HepG2 (cell line): ENCODE data around the gene STMN3. TPM values are rescaled to one million over a fixed set of nuclear protein-coding genes. Genes with fewer than 3 reads are reported as not detected.

Source experiments
- ATAC-seq: fragments of 200-7000 bp; cut with Tn5 transposase; 3 replicates; pipeline ENCODE4 v1.9.1; 2020; ENCODE audit warnings: mild to moderate bottlenecking, moderate library complexity
- BruUV-seq: library from RNA; stranded (reverse); fragments of 400-500 nt; replicated peaks from 2 replicates; lab custom pipeline; 2021; lab: Mats Ljungman, UMichigan
- CTCF ChIA-PET: fragments of 300-600 bp; formaldehyde crosslinking; extraction: SDS; loops from one replicate; lab custom pipeline; 2021; ENCODE audit warnings: low total read pairs, inconsistent platforms, low intra/inter-chr PET ratio; lab: Yijun Ruan, JAX
- POLR2A ChIA-PET: fragments of 350-600 bp; sonication (Branson Sonifier 250); formaldehyde crosslinking; loops from one replicate; lab custom pipeline; 2020; ENCODE audit warnings: antibody characterized with exemption, inconsistent platforms; lab: Yijun Ruan, JAX
- DNase-seq: peaks from one replicate; pipeline ENCODE4 v3.0.0-alpha.2; 2015; ENCODE audit warnings: low spot score
- FAIRE-seq: peaks from 3 replicates; lab custom pipeline; 2011; peaks lifted over from hg19 to GRCh38; lab: Jason Lieb, UNC
- H2AFZ ChIP-seq: one replicate; pipeline ENCODE4 v1.6.1; 2011; ENCODE audit warnings: low read length, inconsistent platforms
- H3K27ac ChIP-seq: fragments of 300-600 bp; 3 replicates; pipeline ENCODE4 v1.8.0; 2011; ENCODE audit warnings: mixed run types, mild to moderate bottlenecking, mixed read lengths, low read length, inconsistent platforms; ENCODE audit not compliant: insufficient read depth; ENCODE audit errors: extremely low read length
- H3K27me3 ChIP-seq, 2 experiments: fragments of 200-600 bp in 1 of 2; 2 replicates in 1 of 2; 3 replicates in 1 of 2; pipeline versions ENCODE4 v1.6.0 to v1.8.0; 2011; ENCODE audit warnings: low read length in 2 of 2, mild to moderate bottlenecking in 2 of 2, moderate library complexity in 2 of 2, inconsistent platforms in 1 of 2; ENCODE audit not compliant: insufficient read depth in 2 of 2, control insufficient read depth in 1 of 2
- H3K36me3 ChIP-seq, 2 experiments: fragments of 200-600 bp in 1 of 2; replicated peaks in 1 of 2; 2 replicates in 1 of 2; 3 replicates in 1 of 2; pipeline versions ENCODE4 v1.5.1 to v1.8.0; 2011; ENCODE audit warnings: low read length in 2 of 2, inconsistent platforms in 1 of 2; ENCODE audit not compliant: insufficient read depth in 2 of 2, control insufficient read depth in 1 of 2
- H3K4me1 ChIP-seq: 2 replicates; pipeline ENCODE4 v1.5.1; 2012; ENCODE audit warnings: low read length, inconsistent platforms; ENCODE audit not compliant: insufficient read depth
- H3K4me2 ChIP-seq: 2 replicates; pipeline ENCODE4 v1.6.0; 2011; ENCODE audit warnings: low read depth, low read length, inconsistent platforms
- H3K4me3 ChIP-seq, 3 experiments: fragments of 200-600 bp in 1 of 3; sonication (generic), shearing (Covaris generic) in 1 of 3; replicated peaks in 1 of 3; 2 replicates each; pipeline ENCODE4 v1.5.1; 2011 to 2016; ENCODE audit warnings: low read length in 3 of 3, inconsistent platforms in 2 of 3, low read depth in 2 of 3, mild to moderate bottlenecking in 2 of 3, control low read depth in 1 of 3, mixed read lengths in 1 of 3; ENCODE audit not compliant: insufficient read depth in 1 of 3
- H3K79me2 ChIP-seq: one replicate; pipeline ENCODE4 v1.6.1; 2011; ENCODE audit warnings: low read length, inconsistent platforms; ENCODE audit not compliant: insufficient read depth
- H3K9ac ChIP-seq: 2 replicates; pipeline ENCODE4 v1.6.0; 2011; ENCODE audit warnings: mild to moderate bottlenecking, low read depth, low read length, inconsistent platforms; ENCODE audit not compliant: insufficient read depth
- H3K9me3 ChIP-seq: 2 replicates; pipeline ENCODE4 v1.5.1; 2012; ENCODE audit warnings: mild to moderate bottlenecking, low read length
- H4K20me1 ChIP-seq: 2 replicates; pipeline ENCODE4 v1.6.0; 2011; ENCODE audit warnings: inconsistent platforms, mild to moderate bottlenecking, low read length, moderate library complexity; ENCODE audit not compliant: insufficient read depth
- HIC2 ChIP-seq: sonication (generic); formaldehyde crosslinking; IDR thresholded peaks from 2 replicates; pipeline ENCODE4 v1.9.0; 2022; ENCODE audit warnings: low read depth, missing genetic modification reagents
- ISX ChIP-seq: sonication (generic); formaldehyde crosslinking; conservative IDR thresholded peaks from 2 replicates; pipeline ENCODE4 v1.5.0; 2020; ENCODE audit warnings: missing genetic modification reagents
- MBNL3 ChIP-seq: fragments of 250-450 bp; sonication (Bioruptor Pico); conservative IDR thresholded peaks from 2 replicates; pipeline ENCODE4 v1.8.0; 2022; ENCODE audit warnings: mild to moderate bottlenecking, inconsistent platforms
- MIER3 ChIP-seq: IDR thresholded peaks from 2 replicates; pipeline ENCODE4 v1.6.1; 2016; ENCODE audit warnings: missing compliant biosample characterization, borderline replicate concordance
- MIXL1 ChIP-seq: IDR thresholded peaks from 2 replicates; pipeline ENCODE4 v1.6.1; 2016
- MZF1 ChIP-seq: sonication (generic); formaldehyde crosslinking; IDR thresholded peaks from 2 replicates; pipeline ENCODE4 v1.8.1; 2023; ENCODE audit warnings: mild to moderate bottlenecking, missing genetic modification reagents, borderline replicate concordance
- NRL ChIP-seq: sonication (generic); formaldehyde crosslinking; IDR thresholded peaks from 2 replicates; pipeline ENCODE4 v1.5.0; 2020; ENCODE audit warnings: missing genetic modification reagents, mild to moderate bottlenecking, moderate library complexity, borderline replicate concordance
- SCMH1 ChIP-seq: sonication (generic); formaldehyde crosslinking; IDR thresholded peaks from 2 replicates; pipeline ENCODE4 v1.9.0; 2021; ENCODE audit warnings: missing genetic modification reagents, mild to moderate bottlenecking, borderline replicate concordance
- SOX13 ChIP-seq, 3 experiments: fragments of 450-650 bp in 1 of 3; sonication (generic) in 1 of 3; formaldehyde crosslinking in 1 of 3; IDR thresholded peaks in 2 of 3; conservative IDR thresholded peaks in 1 of 3; 2 replicates each; pipeline versions ENCODE4 v1.5.0 to v1.6.1; 2016 to 2020; ENCODE audit warnings: antibody characterized with exemption in 1 of 3, mild to moderate bottlenecking in 1 of 3, missing compliant biosample characterization in 1 of 3, missing genetic modification reagents in 1 of 3, moderate library complexity in 1 of 3
- UBTF ChIP-seq: sonication (generic); formaldehyde crosslinking; IDR thresholded peaks from 2 replicates; pipeline ENCODE4 v1.4.0; 2020; ENCODE audit warnings: mild to moderate bottlenecking, missing genetic modification reagents
- ZFAT ChIP-seq: sonication (generic); formaldehyde crosslinking; conservative IDR thresholded peaks from 2 replicates; pipeline ENCODE4 v1.8.1; 2023; ENCODE audit warnings: missing genetic modification reagents, inconsistent platforms
- ZNF484 ChIP-seq: sonication (generic); formaldehyde crosslinking; IDR thresholded peaks from 2 replicates; pipeline ENCODE4 v1.5.1; 2020; ENCODE audit warnings: mild to moderate bottlenecking, low read depth, missing genetic modification reagents, borderline replicate concordance
- ZNF562 ChIP-seq: sonication (generic); formaldehyde crosslinking; IDR thresholded peaks from 2 replicates; pipeline ENCODE4 v1.8.0; 2022; ENCODE audit warnings: missing genetic modification reagents, borderline replicate concordance
- ZNF770 ChIP-seq: sonication (generic); formaldehyde crosslinking; IDR thresholded peaks from 2 replicates; pipeline ENCODE4 v1.5.0; 2020; ENCODE audit warnings: mild to moderate bottlenecking, missing genetic modification reagents
- ZNF773 ChIP-seq: sonication (generic); formaldehyde crosslinking; IDR thresholded peaks from 2 replicates; pipeline ENCODE4 v1.4.0; 2020; ENCODE audit warnings: missing genetic modification reagents, borderline replicate concordance
- WGBS: methylation state at CpG from one replicate; pipeline ENCODE4 v1.1.6; 2017; ENCODE audit warnings: low lambda C conversion rate; 5-methylcytosine and 5-hydroxymethylcytosine counted together
- in situ Hi-C: cut with HindIII; loops from 2 replicates; pipeline ENCODE4 v1.10.0; 2017; ENCODE audit warnings: low pct_unique_long_range_greater_than_20kb; ENCODE audit not compliant: extremely low pct_ligation_motif_present
- intact Hi-C: fragments of 100-400 bp; cut with micrococcal nuclease; formaldehyde crosslinking; loops from one replicate; pipeline ENCODE4 v1.10.0; 2022; ENCODE audit not compliant: unreplicated experiment
- polyA plus RNA-seq, 8 experiments: library from polyadenylated mRNA; depleted of rRNA in 3 of 8; stranded (reverse) in 7 of 8; unstranded in 1 of 8; fragments of >200 nt; fragmentation: Illumina TruSeq in 4 of 8; extraction: Trizol in 4 of 8; gene quantifications; 2 replicates each; pipeline versions ENCODE4 v1.2.1 to v1.2.3, GENCODE V29; 2011 to 2016; ENCODE audit warnings: low read depth in 4 of 8, missing spikeins in 1 of 8, mixed read lengths in 1 of 8; ENCODE audit not compliant: insufficient read depth in 1 of 8
- total RNA-seq, 5 experiments: library from RNA; depleted of rRNA; stranded (reverse); fragments of >200 nt; fragmentation: Illumina TruSeq; extraction: Trizol; gene quantifications; 2 replicates each; pipeline ENCODE4 v1.2.3, GENCODE V29; 2016; ENCODE audit warnings: low read depth in 1 of 5

Gene STMN3
- total and polyA plus RNA-seq, 2 of the 13 experiments (the other 11 are each of a cell fraction or from before 2014, with no cell fraction given) = 21.0 to 48.3 TPM

- peak within 1 kb of the TSS; percentile 93 for H3K4me2 ChIP-seq
- peaks cover 17% of the 10 kb centered on the region for H3K79me2 ChIP-seq
- H3K9me3 ChIP-seq = no peaks in the 10 kb centered on the region
- intact Hi-C loops = loop anchor here (1.0 to 10.0 kb wide), 2 partner anchors 30 to 123 kb away; partner anchors contain the start of gene PTK6
- in situ Hi-C loops = no loop called here
- peak within 1 kb of the TSS; percentile 87 for H3K9ac ChIP-seq
- ATAC-seq (peak; percentile 93), FAIRE-seq (peak; percentile 91), DNase-seq (peak; percentile 93)
- peak within 1 kb of the TSS; percentile 65 for H3K27ac ChIP-seq
- H3K36me3 ChIP-seq = peaks cover 16 to 25% of the 10 kb centered on the region in 2 experiments
- no TSS peak for BruUV-seq
- H3K4me3 ChIP-seq = peak within 1 kb of the TSS; percentile 78 to 95 (median 94)
- no peaks in the 10 kb centered on the region; a peak in 1 of 5 replicates for H3K27me3 ChIP-seq
- 3% methylated on average over 41 of the region's 73 CpGs for WGBS
- no peaks in the 10 kb centered on the region for H4K20me1 ChIP-seq
- H2AFZ ChIP-seq = peak within 1 kb of the TSS; percentile 77
- peaks cover 40% of the 10 kb centered on the region for H3K4me1 ChIP-seq
- ChIA-PET CTCF (no interaction called here), POLR2A (interaction anchor here (0.7 to 2.8 kb wide), 31 partner anchors 9 to 407 kb away, joined by 3 to 30 read pairs (median 4); partner anchors contain the start of genes ARFRP1, GMEB2, HELZ2 and PRPF6)
- TF ChIP-seq MZF1 = no peak; the same call in 1 of the 2 replicates
- TF ChIP-seq SOX13 (IDR thresholded peaks at IDR 0.05) = 0 out of 2 replicates have a peak, but pooled peaks have one; percentile 31
- 0 out of 4 replicates have a peak, but pooled peaks have one; percentile 48 to 74 for TF ChIP-seq SOX13 (CRISPR knock-in tag; conservative IDR thresholded peaks at IDR 0.05 in 1 of 2, IDR thresholded peaks at IDR 0.05 in 1 of 2)
- peak; percentile 78 for TF ChIP-seq NRL (CRISPR knock-in tag)
- peak; percentile 91 for TF ChIP-seq UBTF
- peak; percentile 65 for TF ChIP-seq ZNF770 (CRISPR knock-in tag)
- TF ChIP-seq ISX (CRISPR knock-in tag) = peak; percentile 97
- TF ChIP-seq MBNL3 (CRISPR knock-in tag) = no peak
- TF ChIP-seq ZNF773 (CRISPR knock-in tag) = peak; percentile 87; the same call in 1 of the 2 replicates
- no peak for TF ChIP-seq ZNF562 (CRISPR knock-in tag)
- TF ChIP-seq MIXL1 = peak; percentile 78
- peak; percentile 74; the same call in 1 of the 2 replicates for TF ChIP-seq HIC2 (CRISPR knock-in tag)
- peak; percentile 98; the same call in 1 of the 2 replicates for TF ChIP-seq MIER3 (CRISPR knock-in tag)
- no peak; the same call in 1 of the 2 replicates for TF ChIP-seq ZNF484 (CRISPR knock-in tag)
- peak; percentile 94; the same call in 1 of the 2 replicates for TF ChIP-seq ZFAT (CRISPR knock-in tag)
- no peak for TF ChIP-seq SCMH1
These were observed 4.9 kb upstream of the STMN3 start, which contains the start of gene RTEL1 for GRCh38 chr20:63657937-63658748. TSS of gene RTEL1 (plus strand) at chr20:63658312. CDS start at chr20:63659403, 1,091 bp downstream.
